IMR-90 (cell line): ENCODE measurements around the gene DCHS1. TPM values are rescaled to one million over a fixed set of nuclear protein-coding genes. Genes with fewer than 3 reads are reported as not detected.

Experiments
- ATAC-seq: fragments of 200-7000 bp; cut with Tn5 transposase; 2 replicates; pipeline ENCODE4 v1.9.1; 2020; ENCODE audit warnings: low read depth, mild to moderate bottlenecking, moderate library complexity
- BruUV-seq: library from RNA; stranded (reverse); fragments of 400-500 nt; replicated peaks from 2 replicates; lab custom pipeline; 2021; lab: Mats Ljungman, UMichigan
- CTCF ChIA-PET: fragments of 300-600 bp; formaldehyde crosslinking; extraction: SDS; loops from one replicate; lab custom pipeline; 2021; ENCODE audit warnings: antibody characterized with exemption; lab: Yijun Ruan, JAX
- POLR2A ChIA-PET: fragments of 300-600 bp; sonication (Branson Sonifier 250); formaldehyde crosslinking; loops from one replicate; lab custom pipeline; 2022; ENCODE audit warnings: antibody characterized with exemption; ENCODE audit not compliant: unreplicated experiment; lab: Charles Lee
- DNase-seq: peaks from one replicate; pipeline ENCODE4 v3.0.0; 2013
- H2AFZ ChIP-seq: replicated peaks from 2 replicates; pipeline ENCODE3; 2013; ENCODE audit warnings: low read length, mild to moderate bottlenecking; ENCODE audit not compliant: poor library complexity
- H2AK5ac ChIP-seq: 2 replicates; pipeline ENCODE4 v1.6.1; 2013; ENCODE audit warnings: low read depth, low read length, inconsistent platforms
- H2AK9ac ChIP-seq: replicated peaks from 2 replicates; pipeline ENCODE3; 2013; ENCODE audit warnings: mild to moderate bottlenecking, low read depth, low read length, moderate library complexity; ENCODE audit not compliant: poor library complexity
- H2BK120ac ChIP-seq: 2 replicates; pipeline ENCODE4 v1.6.1; 2013; ENCODE audit warnings: low read depth, low read length, inconsistent platforms
- H2BK15ac ChIP-seq: 3 replicates; pipeline ENCODE4 v1.6.1; 2013; ENCODE audit warnings: low read depth, low read length, inconsistent platforms
- H2BK20ac ChIP-seq: 2 replicates; pipeline ENCODE4 v1.6.1; 2013; ENCODE audit warnings: low read depth, mild to moderate bottlenecking, inconsistent platforms, low read length, moderate library complexity
- H2BK5ac ChIP-seq: 2 replicates; pipeline ENCODE4 v1.6.1; 2013; ENCODE audit warnings: mild to moderate bottlenecking, low read depth, low read length, inconsistent platforms; ENCODE audit not compliant: poor library complexity, severe bottlenecking
- H3K14ac ChIP-seq: replicated peaks from 2 replicates; pipeline ENCODE4 v1.6.1; 2013; ENCODE audit warnings: low read depth, low read length, inconsistent platforms
- H3K18ac ChIP-seq: 2 replicates; pipeline ENCODE4 v1.6.1; 2013; ENCODE audit warnings: low read depth, low read length, control low read depth
- H3K23ac ChIP-seq: 2 replicates; pipeline ENCODE4 v1.6.1; 2013; ENCODE audit warnings: low read depth, low read length, inconsistent platforms
- H3K27ac ChIP-seq: 2 replicates; pipeline ENCODE4 v1.5.1; 2013; ENCODE audit warnings: mild to moderate bottlenecking, control low read depth, low read length; ENCODE audit not compliant: insufficient read depth
- H3K27me3 ChIP-seq: 2 replicates; pipeline ENCODE4 v1.6.1; 2013; ENCODE audit warnings: low read length; ENCODE audit not compliant: control insufficient read depth, insufficient read depth
- H3K36me3 ChIP-seq: 2 replicates; pipeline ENCODE4 v1.6.1; 2013; ENCODE audit warnings: low read length, mixed read lengths; ENCODE audit not compliant: control insufficient read depth, insufficient read depth
- H3K4ac ChIP-seq: 2 replicates; pipeline ENCODE4 v1.6.1; 2013; ENCODE audit warnings: low read depth, low read length, inconsistent platforms
- H3K4me1 ChIP-seq: 2 replicates; pipeline ENCODE4 v1.6.1; 2013; ENCODE audit warnings: low read length, mixed read lengths; ENCODE audit not compliant: control insufficient read depth, insufficient read depth
- H3K4me2 ChIP-seq: 2 replicates; pipeline ENCODE4 v1.6.1; 2013; ENCODE audit warnings: low read depth, mild to moderate bottlenecking, control low read depth, low read length, moderate library complexity
- H3K4me3 ChIP-seq: 2 replicates; pipeline ENCODE4 v1.5.1; 2013; ENCODE audit warnings: low read depth, mild to moderate bottlenecking, control low read depth, low read length, moderate library complexity; ENCODE audit not compliant: insufficient read depth
- H3K56ac ChIP-seq: 2 replicates; pipeline ENCODE4 v1.6.1; 2013; ENCODE audit warnings: low read length, inconsistent platforms; ENCODE audit not compliant: insufficient read depth; ENCODE audit errors: extremely low read depth
- H3K79me1 ChIP-seq, 2 experiments: 2 replicates each; pipeline ENCODE4 v1.6.1; 2013; ENCODE audit warnings: low read length in 2 of 2, inconsistent platforms in 1 of 2, low read depth in 1 of 2
- H3K9ac ChIP-seq: 2 replicates; pipeline ENCODE4 v1.6.1; 2013; ENCODE audit warnings: low read depth, low read length, control low read depth
- H3K9me1 ChIP-seq: 2 replicates; pipeline ENCODE4 v1.6.1; 2013; ENCODE audit warnings: low read length, inconsistent platforms; ENCODE audit not compliant: insufficient read depth
- H3K9me3 ChIP-seq: 2 replicates; pipeline ENCODE4 v1.6.1; 2013; ENCODE audit warnings: low read length; ENCODE audit not compliant: control insufficient read depth, insufficient read depth
- H4K20me1 ChIP-seq: 2 replicates; pipeline ENCODE4 v1.6.1; 2013; ENCODE audit warnings: low read length, inconsistent platforms; ENCODE audit not compliant: insufficient read depth
- H4K5ac ChIP-seq: 2 replicates; pipeline ENCODE4 v1.6.1; 2013; ENCODE audit warnings: mild to moderate bottlenecking, low read depth, low read length, control low read depth
- H4K8ac ChIP-seq, 2 experiments: 2 replicates each; pipeline ENCODE4 v1.6.1; 2013; ENCODE audit warnings: low read depth in 2 of 2, low read length in 2 of 2, control low read depth in 1 of 2, inconsistent platforms in 1 of 2
- H4K91ac ChIP-seq: 2 replicates; pipeline ENCODE4 v1.6.1; 2013; ENCODE audit warnings: low read depth, low read length, inconsistent platforms; ENCODE audit not compliant: insufficient read depth
- BHLHE40 ChIP-seq: fragments of 150-350 bp; IDR thresholded peaks from 2 replicates; pipeline ENCODE4 v1.6.1; 2016; ENCODE audit warnings: mild to moderate bottlenecking, low read depth, low read length
- CEBPB ChIP-seq: IDR thresholded peaks from 2 replicates; pipeline ENCODE4 v1.6.1; 2012; ENCODE audit warnings: low read depth, low read length, improper control_type of control experiment
- CHD1 ChIP-seq: IDR thresholded peaks from 2 replicates; pipeline ENCODE4 v1.6.1; 2012; ENCODE audit warnings: low read depth, low read length, improper control_type of control experiment
- MAFK ChIP-seq: IDR thresholded peaks from 2 replicates; pipeline ENCODE4 v1.6.1; 2012; ENCODE audit warnings: low read depth, low read length, improper control_type of control experiment
- MAZ ChIP-seq: IDR thresholded peaks from 2 replicates; pipeline ENCODE4 v1.6.1; 2012; ENCODE audit warnings: low read depth, mild to moderate bottlenecking, low read length, improper control_type of control experiment, moderate library complexity, borderline replicate concordance
- MXI1 ChIP-seq: IDR thresholded peaks from 2 replicates; pipeline ENCODE4 v1.6.1; 2012; ENCODE audit warnings: low read depth, mild to moderate bottlenecking, low read length, moderate library complexity, borderline replicate concordance
- POLR2A ChIP-seq: IDR thresholded peaks from 2 replicates; pipeline ENCODE4 v1.6.1; 2012; ENCODE audit warnings: mild to moderate bottlenecking, low read depth, low read length
- RAD21 ChIP-seq: IDR thresholded peaks from 2 replicates; pipeline ENCODE4 v1.6.1; 2012; ENCODE audit warnings: low read length, improper control_type of control experiment
- RCOR1 ChIP-seq: IDR thresholded peaks from 2 replicates; pipeline ENCODE4 v1.6.1; 2012; ENCODE audit warnings: mild to moderate bottlenecking, low read length, improper control_type of control experiment; ENCODE audit not compliant: insufficient replicate concordance
- RFX5 ChIP-seq: IDR thresholded peaks from 2 replicates; pipeline ENCODE4 v1.8.0; 2012; ENCODE audit warnings: low read depth, mild to moderate bottlenecking, low read length, moderate library complexity
- SMC3 ChIP-seq: fragments of 150-350 bp; IDR thresholded peaks from 2 replicates; pipeline ENCODE4 v1.6.1; 2016; ENCODE audit warnings: low read depth, mild to moderate bottlenecking, antibody characterized with exemption, low read length, moderate library complexity
- USF2 ChIP-seq: fragments of 150-350 bp; IDR thresholded peaks from 2 replicates; pipeline ENCODE4 v1.6.1; 2017; ENCODE audit warnings: mild to moderate bottlenecking, antibody characterized with exemption, low read length, low read depth
- WGBS, 2 experiments: methylation state at CpG; one replicate each; pipeline versions ENCODE4 v1.1.5 to v1.1.7; 2013; ENCODE audit warnings: missing lambda C conversion rate in 2 of 2; ENCODE audit not compliant: insufficient read length in 1 of 2; ENCODE audit errors: extremely low coverage in 2 of 2; 5-methylcytosine and 5-hydroxymethylcytosine counted together
- dilution Hi-C: fragments of 300-500 bp; cut with HindIII; formaldehyde crosslinking; loops from one replicate; pipeline ENCODE4 v1.14.3; 2018; ENCODE audit warnings: low sequenced_read_pairs; ENCODE audit not compliant: unreplicated experiment
- in situ Hi-C: fragments of 300-500 bp; cut with MboI; formaldehyde crosslinking; loops from 3 replicates; pipeline ENCODE4 v1.14.3; 2019; ENCODE audit warnings: low sequenced_read_pairs, inconsistent platforms, mixed read lengths
- intact Hi-C: fragments of 100-400 bp; cut with micrococcal nuclease; formaldehyde crosslinking; loops from 2 replicates; pipeline ENCODE4 v1.10.0; 2022
- polyA plus RNA-seq, 3 experiments: library from polyadenylated mRNA; depleted of rRNA; stranded (reverse); fragments of >200 nt; gene quantifications; 2 replicates each; pipeline ENCODE4 v1.2.3, GENCODE V29; 2012; ENCODE audit warnings: low replicate concordance in 1 of 3
- total RNA-seq: library from RNA; depleted of rRNA; stranded (reverse); fragments of >200 nt; gene quantifications from 2 replicates; pipeline ENCODE4 v1.2.3, GENCODE V29; 2012

The DCHS1 gene
- total and polyA plus RNA-seq, 2 of the 4 experiments (the other 2 are of a cell fraction): 1.4 to 3.3 TPM

- no peak overlapping the region for H3K14ac ChIP-seq
- H3K4me1 ChIP-seq: peaks cover 2% of the 10 kb centered on the region; the same call in 1 of the 2 replicates
- no peak overlapping the region for H4K8ac ChIP-seq
- no peak overlapping the region for H2AK5ac ChIP-seq
- H4K20me1 ChIP-seq: no peaks in the 10 kb centered on the region
- H3K23ac ChIP-seq: no peak overlapping the region
- no peak for TF ChIP-seq RAD21
- TF ChIP-seq CEBPB: no peak
- TF ChIP-seq RFX5: no peak
- TF ChIP-seq MAZ: no peak
- TF ChIP-seq RCOR1: no peak
- no peak for TF ChIP-seq BHLHE40
- TF ChIP-seq USF2: no peak
- no peak for TF ChIP-seq POLR2A
- no peak for TF ChIP-seq MXI1
- TF ChIP-seq CHD1: no peak
- no peak for TF ChIP-seq SMC3
- no peak for TF ChIP-seq MAFK
- H3K4me3 ChIP-seq: no peak overlapping the region
- no peak overlapping the region for H2BK5ac ChIP-seq
- H2AFZ ChIP-seq: no peak overlapping the region
- no peak overlapping the region for H2AK9ac ChIP-seq
- CTCF ChIA-PET: no interaction called here
- H2BK20ac ChIP-seq: no peak overlapping the region
- H3K9me3 ChIP-seq: no peaks in the 10 kb centered on the region
- no peak for DNase-seq
- H2BK15ac ChIP-seq: no peak overlapping the region
- BruUV-seq: no TSS peak
- H2BK120ac ChIP-seq: no peak overlapping the region
- intact Hi-C loops (no loop called here), in situ Hi-C loops (no loop called here), dilution Hi-C loops (no loop called here)
- POLR2A ChIA-PET: no interaction called here
- H4K91ac ChIP-seq: no peak overlapping the region
- H3K27me3 ChIP-seq: no peaks in the 10 kb centered on the region
- H3K9me1 ChIP-seq: 0 out of 2 replicates have a peak, but pooled peaks cover 6% of the 10 kb centered on the region
- H3K27ac ChIP-seq: no peak overlapping the region
- no peak overlapping the region for H4K5ac ChIP-seq
- H3K36me3 ChIP-seq: no peaks in the 10 kb centered on the region
- WGBS, 2 experiments: 95% methylated on average over 1 of the region's 4 CpGs; no CpG with 5 or more reads in 1 of the 2 experiments
- H3K56ac ChIP-seq: no peak overlapping the region
- H3K79me1 ChIP-seq: no peaks in the 10 kb centered on the region
- H3K4me2 ChIP-seq: no peak overlapping the region
- no peak for ATAC-seq
- no peak overlapping the region for H3K9ac ChIP-seq
- H3K18ac ChIP-seq: no peak overlapping the region
- no peak overlapping the region for H3K4ac ChIP-seq
Measured at GRCh38 chr11:6666302-6667183, 10.9 kb upstream of the DCHS1 start.
